Stimulated activated CD8-positive, alpha-beta memory T cell treated with anti-CD3 and anti-CD28 coated beads, Interleukin-12 subunit alpha, Interleukin-12 subunit beta, amount 100 ng/mL, for 1 hour (primary cell): ENCODE measurements around the gene POLR3A.

ENCODE experiments used
- DNase-seq: peaks from one replicate; pipeline ENCODE4 v3.0.0-alpha.2; 2020; ENCODE audit warnings: low read depth

Gene POLR3A

GRCh38 chr10:77943121-77943901 is 86.0 kb downstream of the POLR3A start:
- DNase-seq = no peak

GRCh38 chr10:77941790-77942189 is 87.5 kb downstream of the POLR3A start:
- no peak for DNase-seq

- DNase-seq = no peak
These were observed 88.7 kb downstream of the POLR3A start for GRCh38 chr10:77940627-77941026.

GRCh38 chr10:77940225-77940624 is 89.1 kb downstream of the POLR3A start:
- no peak for DNase-seq

- no peak for DNase-seq
These were observed 89.7 kb downstream of the POLR3A start for GRCh38 chr10:77939561-77940001.

- no peak for DNase-seq
These were observed 92.4 kb downstream of the POLR3A start for GRCh38 chr10:77936697-77937567.

- no peak for DNase-seq
These were observed 97.1 kb downstream of the POLR3A start for GRCh38 chr10:77932016-77932715.

GRCh38 chr10:77927402-77928246 is 101.7 kb downstream of the POLR3A start:
- no peak for DNase-seq

- no peak for DNase-seq
These were observed 102.5 kb downstream of the POLR3A start, which contains the start of gene DLG5 for GRCh38 chr10:77926566-77927401. DLG5 (minus strand) TSS chr10:77926755; CDS start chr10:77926520, 235 bp downstream.

GRCh38 chr10:77925795-77926565 is 103.3 kb downstream of the POLR3A start:
- no peak for DNase-seq

GRCh38 chr10:77925410-77925794 is 103.9 kb downstream of the POLR3A start:
- no peak for DNase-seq

GRCh38 chr10:77922566-77923179 is 106.6 kb downstream of the POLR3A start:
- no peak for DNase-seq

- no peak for DNase-seq
These were observed 107.3 kb downstream of the POLR3A start for GRCh38 chr10:77922055-77922454.

GRCh38 chr10:77921395-77921794 is 107.9 kb downstream of the POLR3A start:
- DNase-seq = no peak

GRCh38 chr10:77920495-77920894 is 108.8 kb downstream of the POLR3A start:
- no peak for DNase-seq

- DNase-seq = no peak
These were observed 109.6 kb downstream of the POLR3A start for GRCh38 chr10:77919713-77920108.
